GM10847 (cell line): ENCODE results near the gene OTOP1.

Experiments used
- POLR2A ChIP-seq: IDR thresholded peaks from 2 replicates; pipeline ENCODE4 v1.6.1; 2011; ENCODE audit not compliant: insufficient read length; ENCODE audit errors: extremely low read depth

Gene OTOP1

GRCh38 chr4:4182835-4183568, 43.7 kb downstream of the OTOP1 start:
- no peak for TF ChIP-seq POLR2A

- no peak for TF ChIP-seq POLR2A
These were observed 56.1 kb downstream of the OTOP1 start for GRCh38 chr4:4170596-4171150.
